ENCODE data around the gene HDAC4.

Gene HDAC4

DNA sequence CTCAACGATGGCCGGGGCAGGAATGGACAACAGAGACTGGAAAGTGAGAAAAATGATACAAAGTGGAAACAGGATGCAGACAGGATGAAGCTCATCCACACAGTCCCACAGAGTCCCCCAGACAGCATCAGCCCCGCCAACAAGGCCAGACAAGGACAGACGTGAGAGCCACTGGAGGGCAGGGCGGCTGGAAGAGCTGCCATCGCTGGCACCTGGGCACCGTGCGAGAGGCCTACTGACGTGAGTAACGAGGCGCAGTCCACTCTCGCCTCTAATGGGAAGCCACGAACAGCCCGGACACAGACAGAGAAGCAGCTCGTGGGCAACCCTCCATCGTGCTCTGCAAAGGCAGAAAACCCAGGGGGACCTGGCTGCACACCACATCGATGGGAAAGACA lies 17.1 kb downstream of the HDAC4 start:
- no peak for DNase-seq (ENCODE audit: low read depth)

DNA sequence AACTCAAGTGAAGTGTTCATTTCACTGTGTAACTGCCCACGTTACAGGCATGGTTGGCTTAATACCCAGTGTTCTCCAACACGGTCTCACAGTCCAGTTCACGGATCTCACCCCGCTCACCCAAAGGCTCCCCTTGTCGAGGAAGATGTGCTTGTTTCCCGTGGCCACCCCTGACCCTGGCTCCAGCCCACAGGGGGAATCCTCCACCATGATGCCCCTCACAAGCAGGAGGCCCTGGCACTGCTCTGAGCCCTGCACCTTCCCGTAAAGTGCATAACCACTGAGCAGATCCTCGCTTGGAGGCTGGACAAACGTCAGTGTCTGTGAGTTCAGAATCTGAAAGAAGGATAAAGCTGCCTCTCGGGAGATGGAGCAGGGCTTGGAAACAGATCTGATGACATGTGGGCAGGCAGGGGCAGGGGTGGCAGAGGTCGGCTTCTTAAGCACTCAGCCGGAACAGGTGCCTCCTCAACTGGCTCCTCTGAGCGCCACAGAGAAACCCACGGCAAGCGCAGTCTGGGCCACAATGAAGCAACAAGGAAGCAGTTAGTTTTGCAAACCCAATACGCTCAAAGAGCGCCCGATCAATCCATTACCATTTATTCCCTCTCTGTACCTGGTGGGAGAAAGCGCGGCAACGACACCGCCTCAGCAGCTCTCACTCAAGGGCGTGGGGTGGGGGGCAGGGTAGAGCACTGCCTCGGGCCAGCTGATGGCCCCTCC lies 17.6 kb downstream of the HDAC4 start:
- DNase-seq (ENCODE audit: low read depth) = no peak

DNA sequence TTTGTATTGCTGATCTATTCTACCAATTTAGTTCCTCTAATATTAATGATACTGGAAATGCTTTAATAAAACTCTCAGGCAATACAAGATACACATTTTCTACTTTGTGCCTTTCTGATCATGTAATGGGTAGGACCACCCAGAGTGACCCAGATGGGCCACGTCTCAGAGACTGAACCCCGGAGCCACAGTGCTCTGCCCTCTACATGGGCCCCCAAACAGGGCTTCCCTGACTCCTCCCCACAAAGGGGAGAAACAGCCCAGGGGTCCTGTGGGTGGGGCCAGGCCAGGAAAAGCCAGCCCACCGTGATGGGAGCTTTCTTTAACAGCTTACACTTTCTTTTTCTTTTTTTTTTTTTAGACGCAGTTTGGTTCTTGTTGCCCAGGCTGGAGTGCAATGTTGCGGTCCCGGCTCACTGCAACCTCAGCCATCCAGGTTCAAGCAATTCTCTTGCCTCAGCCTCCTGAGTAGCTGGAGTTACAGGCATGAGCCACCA lies 18.4 kb downstream of the HDAC4 start:
- DNase-seq (ENCODE audit: low read depth) = no peak

DNA sequence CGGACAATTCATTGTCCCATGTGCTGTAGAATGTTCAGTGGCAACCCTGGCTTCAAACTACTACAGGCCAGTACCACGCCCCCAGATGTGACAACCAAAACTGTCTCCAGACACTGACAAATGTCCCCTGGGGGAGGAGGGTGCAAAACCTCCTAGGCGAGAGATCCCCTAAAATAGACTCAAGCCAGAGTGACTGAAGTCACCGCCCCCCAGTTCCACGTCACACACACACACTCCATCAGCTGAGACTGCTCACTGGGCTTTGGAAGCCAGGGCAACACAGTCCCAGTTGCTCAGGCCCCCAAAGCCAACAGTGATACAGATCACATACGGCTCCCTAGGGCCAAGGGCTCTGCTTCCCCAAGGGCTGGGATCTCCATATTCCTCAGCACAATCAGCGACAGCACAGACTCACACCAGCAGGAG lies 19.1 kb downstream of the HDAC4 start:
- no peak for DNase-seq (ENCODE audit: low read depth)

DNA sequence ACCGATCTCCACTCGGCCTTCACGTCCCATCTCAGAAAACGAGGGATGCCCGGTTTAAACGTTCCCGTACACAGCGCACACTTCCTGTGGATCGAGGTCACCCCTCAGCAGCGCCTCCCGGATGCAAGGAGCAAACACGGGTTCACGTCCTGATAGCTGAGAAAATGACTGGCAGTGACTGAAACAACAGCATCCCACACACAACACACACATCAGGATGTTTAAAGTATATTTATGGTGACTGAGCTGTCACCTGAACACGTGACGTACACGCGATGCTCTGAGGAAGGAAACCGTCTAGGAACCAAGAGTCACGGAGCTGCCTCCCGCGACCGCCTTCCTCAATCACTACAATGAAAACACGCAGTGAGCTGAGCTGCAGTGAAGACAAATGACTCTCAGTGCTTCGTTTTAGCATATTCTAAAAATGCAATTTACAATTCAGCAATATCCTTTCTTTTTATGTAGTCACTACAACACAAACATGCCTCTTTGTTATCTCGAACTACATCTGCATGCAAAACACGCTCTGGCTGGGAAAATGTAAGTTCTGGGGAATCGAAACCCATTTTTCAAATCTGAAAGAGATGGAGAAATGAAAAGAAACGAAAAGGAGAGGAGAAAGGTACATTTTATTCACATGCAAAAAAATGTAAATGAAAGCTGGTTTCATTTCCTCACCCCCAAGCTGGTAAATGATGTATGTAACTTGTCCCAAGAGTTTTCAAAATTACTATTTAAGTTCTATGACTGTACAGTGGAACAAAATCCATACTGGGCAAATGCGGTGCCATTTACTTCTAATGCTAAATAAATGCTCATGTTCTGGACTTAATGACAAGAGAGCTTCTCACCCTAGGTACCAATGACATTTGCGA lies 19.8 kb downstream of the HDAC4 start:
- DNase-seq (ENCODE audit: low read depth) = no peak

DNA sequence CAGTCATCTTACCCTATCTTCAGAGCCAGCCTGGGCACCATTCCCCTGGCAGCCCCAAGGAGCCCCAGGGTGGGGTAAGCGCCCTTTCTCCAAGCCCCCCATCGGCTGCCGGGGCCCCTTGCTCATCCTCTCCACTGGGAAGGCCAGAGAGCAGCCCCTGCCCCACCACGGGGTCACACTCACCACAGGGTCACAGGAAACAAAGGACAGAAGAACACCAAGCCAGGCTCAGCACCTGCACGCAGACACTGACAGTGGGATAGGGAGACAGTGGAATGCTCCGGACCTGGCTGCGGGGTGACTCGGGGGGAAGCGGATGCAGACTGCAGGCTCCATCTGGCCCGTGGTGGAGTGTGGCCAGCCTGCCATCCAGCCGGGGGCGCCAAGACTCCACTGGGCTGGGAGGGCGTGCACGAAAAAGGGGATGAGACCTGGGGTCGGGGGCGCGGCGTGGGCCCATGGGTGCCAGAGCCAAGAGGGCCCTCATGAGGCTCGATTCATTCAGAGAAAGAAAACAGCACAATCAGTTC lies 21.1 kb downstream of the HDAC4 start:
- DNase-seq (ENCODE audit: low read depth) = no peak

DNA sequence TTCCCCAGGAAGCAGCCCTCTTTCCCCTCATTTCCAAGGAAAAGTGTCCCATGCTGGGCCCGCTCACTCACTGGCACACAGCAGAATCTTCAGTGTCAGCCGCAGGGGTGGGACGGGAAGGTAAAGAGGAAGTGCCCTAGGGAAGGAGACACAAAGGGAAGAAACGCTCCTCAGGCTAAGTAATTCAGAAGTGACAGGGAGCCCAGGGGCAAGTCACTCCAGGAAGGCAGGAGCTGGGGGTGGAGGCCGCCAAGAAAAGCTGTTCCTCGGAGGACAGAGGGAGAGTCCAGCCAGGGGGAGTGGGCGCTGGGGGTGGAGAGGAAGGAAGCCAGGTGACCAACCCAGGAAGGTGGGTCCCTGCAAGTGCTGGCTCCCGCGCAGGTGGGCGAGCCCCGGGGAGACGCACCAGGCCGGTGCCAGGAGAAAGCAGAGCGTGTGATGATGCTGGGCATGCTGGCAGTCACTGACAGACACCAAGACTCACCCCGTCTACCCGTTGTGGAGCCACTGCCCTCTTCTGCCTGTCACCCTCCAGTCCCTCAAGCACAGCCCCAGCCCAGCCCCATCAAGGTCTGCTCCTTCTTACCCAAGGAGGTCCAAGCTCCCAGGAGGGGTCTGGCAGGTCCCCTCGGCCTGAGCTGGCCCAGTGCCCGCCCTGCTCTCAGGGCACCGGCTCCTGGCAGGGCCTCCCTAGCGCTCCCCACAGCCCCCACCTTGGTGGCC lies 21.7 kb downstream of the HDAC4 start:
- DNase-seq (ENCODE audit: low read depth) = no peak

DNA sequence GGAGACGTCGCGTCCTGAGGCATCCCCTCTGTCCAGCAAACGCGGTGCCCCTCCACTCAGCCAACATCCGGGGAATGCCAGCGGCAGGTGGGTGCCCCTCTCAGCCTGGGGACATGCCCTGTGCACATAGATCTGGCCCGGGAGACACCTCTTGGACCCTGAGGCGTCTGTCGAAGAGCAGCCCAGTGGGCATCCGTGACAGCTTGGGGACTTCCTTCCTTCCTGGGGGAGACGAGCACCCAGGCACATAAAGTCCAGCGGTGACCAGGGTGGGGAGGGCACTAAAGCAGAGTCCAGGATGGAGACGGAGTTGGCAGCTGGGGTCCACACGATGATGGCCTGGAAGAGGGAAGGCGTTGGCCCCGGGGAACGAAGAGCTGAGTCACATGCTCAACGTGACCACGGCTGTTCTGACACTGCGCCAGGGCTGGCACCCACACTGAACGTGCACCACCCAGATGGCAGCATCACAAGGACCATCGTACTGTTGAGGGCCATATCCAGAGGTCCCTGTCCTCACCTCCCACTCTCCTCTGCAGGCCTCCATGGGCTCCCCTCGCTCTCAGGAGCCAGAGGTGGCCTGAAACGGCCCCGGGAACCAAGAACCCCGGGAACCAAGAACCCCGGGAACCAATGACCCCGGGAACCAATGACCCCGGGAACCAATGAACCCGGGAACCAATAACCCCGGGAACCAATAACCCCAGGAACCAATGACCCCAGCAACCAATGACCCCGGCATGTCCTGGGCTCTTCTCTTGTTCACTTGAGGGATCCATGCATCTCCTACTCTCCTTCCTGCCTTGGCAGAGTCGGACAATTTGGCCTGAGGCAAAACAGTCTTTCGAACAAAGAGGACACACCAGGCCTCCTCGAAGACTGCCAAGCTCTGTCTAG lies 22.6 kb downstream of the HDAC4 start:
- no peak for DNase-seq (ENCODE audit: low read depth)

DNA sequence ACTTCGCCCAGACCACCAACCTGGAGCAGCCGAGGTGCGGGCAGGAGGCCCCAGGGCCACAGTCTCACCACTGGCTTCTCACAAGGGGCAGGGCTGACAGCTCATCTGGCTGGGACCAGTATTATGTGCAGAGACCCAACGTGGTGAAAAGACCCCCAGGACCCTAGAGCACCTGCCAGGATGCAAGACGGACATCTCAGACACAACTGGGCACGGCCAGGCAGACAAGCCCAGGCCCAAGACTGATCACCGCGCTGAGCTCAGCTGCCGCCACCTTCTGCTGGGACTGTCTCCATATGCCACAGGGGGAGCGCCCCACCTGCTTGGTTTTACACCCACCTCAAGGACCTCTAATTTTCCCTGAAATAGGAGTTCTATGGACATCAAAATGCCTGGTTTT lies 23.2 kb downstream of the HDAC4 start:
- no peak for DNase-seq (ENCODE audit: low read depth)

DNA sequence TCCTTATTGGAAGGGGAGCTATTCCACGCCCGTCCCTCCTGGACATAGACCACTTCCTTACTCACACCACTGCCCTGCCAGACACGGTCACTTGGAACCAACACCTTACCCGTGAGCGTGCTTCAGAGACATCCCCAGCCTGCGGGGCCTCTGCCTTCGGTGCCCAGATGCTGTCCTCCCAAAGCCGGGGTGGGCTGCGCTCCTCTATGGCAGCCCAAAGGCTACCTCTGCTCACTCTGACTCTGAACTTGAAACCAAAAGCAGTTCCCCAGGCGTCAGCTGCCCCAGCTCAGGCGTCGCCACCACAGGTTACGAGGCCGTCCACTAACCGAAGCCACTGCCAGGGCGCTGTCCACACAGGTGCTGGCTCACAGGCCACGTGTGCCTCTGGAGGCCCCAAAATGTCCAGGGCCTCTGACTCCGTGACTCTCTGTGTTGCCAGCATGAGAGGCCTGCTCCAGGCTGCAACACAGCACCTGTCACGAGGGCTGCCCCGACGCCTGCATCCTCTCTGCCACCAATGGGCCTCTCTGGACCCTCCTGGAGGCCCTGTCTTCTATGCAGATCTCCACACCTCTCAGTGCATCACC lies 23.8 kb downstream of the HDAC4 start:
- no peak for DNase-seq (ENCODE audit: low read depth)

DNA sequence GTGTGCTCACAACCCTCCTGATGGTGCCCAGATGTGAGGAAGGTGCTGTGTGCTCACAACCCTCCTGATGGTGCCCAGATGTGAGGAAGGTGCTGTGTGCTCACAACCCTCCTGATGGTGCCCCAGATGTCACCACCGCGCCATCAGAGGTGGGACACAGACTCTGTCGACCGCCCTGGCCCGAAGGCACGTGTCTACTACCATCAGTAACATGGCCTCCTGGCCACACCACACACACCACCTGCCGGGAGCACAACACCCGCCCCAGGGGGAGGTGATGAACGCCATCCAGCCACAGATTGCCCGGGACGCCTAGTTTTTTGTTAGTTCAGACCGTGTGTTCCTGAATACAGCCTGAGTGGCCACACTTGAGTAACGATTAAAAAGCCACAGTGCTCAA lies 24.5 kb downstream of the HDAC4 start:
- no peak for DNase-seq (ENCODE audit: low read depth)

DNA sequence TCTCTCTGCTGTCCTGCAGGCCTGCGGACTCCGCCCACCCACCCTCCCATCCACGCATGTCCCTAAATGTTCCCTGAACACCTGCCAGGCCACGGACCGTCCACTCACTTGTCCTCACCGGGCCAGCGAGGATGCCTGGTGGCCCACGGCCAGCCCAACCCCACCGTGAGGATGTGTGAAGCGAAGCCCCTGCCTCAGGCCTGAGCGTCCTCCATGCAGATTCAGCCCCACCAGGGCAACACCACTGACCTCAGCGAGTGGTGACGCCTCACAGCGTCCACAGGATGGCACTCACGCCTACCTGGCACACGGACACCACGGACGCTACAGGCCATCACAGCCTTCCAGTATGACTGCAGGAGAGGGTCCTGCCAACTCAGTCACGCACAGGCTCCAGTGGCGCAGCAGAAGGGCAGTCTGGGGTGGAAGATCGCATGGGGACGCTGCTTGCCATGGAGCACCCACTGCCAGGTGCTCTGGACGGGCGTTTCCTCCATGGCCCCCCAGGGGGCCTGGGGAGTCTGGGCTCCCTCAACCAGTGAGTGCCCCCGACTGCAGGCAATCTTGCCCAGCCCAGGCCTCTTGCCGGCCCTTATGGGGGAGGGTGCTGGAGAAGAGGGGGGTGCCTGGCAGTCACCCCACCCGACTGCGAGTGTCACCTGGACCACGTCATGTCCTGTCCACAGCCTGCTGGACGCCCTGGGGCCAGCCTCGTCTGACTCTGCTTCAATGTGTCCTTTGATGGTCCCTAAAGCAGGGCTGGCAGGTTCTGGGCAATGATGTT lies 25.4 kb downstream of the HDAC4 start:
- DNase-seq (ENCODE audit: low read depth) = no peak

DNA sequence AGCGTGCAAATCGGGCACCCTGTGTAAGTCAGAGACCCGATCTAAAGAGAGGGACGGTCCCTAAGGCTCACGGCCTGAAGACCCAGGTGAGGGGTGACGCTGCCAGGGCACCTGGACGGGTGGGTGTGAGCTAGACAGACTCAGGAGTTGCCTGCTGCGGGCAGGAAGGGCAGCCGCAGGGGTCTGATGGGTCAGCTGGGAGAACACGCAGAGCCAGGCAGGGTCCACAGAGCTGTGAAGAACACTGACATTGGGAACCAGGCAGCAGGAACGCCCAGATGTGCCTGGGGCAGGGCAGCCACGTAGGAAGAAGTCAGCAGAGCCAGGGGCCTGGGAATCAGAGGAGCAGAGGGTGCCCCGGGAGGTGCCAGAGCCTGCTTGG lies 25.9 kb downstream of the HDAC4 start:
- no peak for DNase-seq (ENCODE audit: low read depth)

DNA sequence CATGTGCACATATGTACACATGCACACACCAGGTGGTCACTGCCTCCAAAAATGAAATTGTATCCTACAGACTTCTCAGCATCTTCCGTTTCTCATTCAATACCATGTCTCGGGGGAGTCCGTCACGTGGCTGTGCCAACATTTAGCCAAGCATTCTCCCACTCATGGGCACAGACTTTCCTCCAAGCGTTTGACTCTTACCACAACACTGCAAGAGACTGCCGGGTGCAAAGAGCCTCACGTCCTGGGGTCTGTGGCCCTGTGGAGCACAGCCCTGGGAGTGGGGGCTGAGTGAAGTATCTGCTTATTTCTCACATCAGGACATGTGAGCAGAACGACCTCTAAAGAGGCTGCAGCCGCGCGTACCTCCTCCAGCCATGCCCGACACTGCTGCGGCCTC lies 28.0 kb downstream of the HDAC4 start:
- no peak for DNase-seq (ENCODE audit: low read depth)

DNA sequence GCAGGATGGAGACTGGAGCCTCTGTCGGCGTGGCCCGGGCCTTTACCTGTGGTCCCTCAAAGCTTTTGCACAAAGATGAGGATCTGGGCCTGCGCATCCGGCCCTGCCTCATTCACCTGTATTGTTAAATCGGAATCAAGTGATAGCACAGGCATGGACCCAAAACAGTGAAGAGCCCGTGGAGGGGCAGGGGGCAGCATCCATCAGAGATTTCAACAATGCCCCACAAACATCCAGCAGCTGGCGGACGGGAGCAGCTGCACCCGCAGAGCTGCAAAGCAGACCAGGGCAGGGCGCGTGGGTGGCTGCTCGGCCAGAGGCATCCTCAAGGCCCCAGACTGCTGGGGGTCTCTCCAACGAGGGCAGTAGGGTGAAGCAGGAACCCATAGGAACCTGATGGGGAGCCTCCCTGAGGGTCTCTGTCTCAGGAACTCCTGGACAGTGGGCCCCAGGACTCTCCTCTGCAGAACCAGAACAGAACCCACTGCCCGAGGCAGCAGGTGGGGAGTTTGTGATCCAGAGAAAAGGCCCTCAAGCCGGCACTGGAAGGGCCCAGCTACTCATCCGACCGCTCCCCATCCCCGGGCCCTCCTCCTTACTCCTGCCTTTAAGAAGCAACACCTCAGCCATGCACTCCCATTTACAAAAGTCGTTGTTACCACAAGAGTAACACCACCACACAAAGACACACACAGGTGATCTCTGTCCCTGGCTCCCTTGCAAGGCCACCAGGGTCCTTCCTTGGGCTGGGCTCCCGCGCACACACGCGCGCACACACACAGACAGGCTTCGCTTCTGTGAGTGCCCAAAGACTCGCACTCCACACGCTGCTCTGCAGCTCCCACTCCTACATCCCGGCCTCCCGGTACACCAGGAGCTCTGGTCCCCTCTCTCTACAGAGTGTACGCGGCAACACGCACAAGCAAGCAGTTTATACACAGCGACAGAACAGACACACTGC lies 28.8 kb downstream of the HDAC4 start:
- DNase-seq (ENCODE audit: low read depth) = no peak

DNA sequence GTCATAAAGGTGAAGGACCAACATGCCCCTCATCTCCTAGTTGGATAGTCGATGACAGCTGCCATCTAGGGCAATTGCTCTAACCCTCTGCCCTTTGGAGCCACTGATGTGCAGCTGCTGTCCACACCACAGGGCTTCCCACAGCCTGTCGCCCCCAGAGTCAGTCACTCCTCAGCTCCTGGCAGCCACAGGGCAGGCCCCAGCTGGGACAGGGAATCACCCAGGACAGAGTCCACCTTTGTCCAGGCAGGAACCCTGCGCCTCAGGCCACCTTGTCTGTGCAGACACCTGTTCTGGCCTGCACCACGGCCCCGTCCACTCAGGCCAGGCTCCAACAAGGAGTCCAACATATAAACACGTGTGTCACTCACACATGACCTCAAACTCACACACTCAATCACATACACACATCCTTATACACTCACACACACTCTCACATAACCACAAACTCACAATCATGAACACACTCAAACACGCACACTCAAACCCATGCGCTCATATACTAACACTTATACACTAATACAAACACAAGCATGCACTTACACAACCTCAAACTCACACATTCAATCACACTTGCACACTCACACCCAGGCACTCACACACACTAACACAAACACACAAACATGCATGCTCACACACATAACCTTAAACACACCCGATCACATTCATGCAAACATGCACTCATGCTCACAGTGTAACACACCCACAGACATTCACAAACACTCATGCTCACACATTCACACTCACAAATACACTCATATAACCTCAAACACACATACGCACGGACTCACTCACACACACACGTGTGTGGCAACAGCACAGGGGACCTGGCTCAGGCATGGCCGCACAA lies 29.7 kb downstream of the HDAC4 start:
- DNase-seq (ENCODE audit: low read depth) = no peak

DNA sequence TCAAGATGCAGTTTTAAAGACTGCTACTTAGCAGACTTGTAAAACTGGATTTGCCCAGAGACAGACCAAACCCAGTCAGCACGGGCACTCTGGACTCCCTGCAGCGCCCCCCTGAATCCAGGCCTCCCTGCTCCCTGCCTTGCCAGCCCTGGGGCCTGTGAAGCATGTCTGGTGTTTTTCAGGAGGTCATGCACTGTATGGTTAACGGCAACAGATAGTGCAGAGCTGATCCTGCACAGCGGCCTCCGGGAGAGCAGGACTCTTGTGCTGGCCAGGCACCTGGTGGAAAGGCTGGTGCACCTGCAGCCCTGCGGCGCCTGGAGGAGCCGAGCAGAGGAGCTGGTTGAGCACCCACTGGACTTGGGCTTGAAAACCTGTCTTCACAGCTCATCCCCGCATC lies 30.4 kb downstream of the HDAC4 start:
- no peak for DNase-seq (ENCODE audit: low read depth)

DNA sequence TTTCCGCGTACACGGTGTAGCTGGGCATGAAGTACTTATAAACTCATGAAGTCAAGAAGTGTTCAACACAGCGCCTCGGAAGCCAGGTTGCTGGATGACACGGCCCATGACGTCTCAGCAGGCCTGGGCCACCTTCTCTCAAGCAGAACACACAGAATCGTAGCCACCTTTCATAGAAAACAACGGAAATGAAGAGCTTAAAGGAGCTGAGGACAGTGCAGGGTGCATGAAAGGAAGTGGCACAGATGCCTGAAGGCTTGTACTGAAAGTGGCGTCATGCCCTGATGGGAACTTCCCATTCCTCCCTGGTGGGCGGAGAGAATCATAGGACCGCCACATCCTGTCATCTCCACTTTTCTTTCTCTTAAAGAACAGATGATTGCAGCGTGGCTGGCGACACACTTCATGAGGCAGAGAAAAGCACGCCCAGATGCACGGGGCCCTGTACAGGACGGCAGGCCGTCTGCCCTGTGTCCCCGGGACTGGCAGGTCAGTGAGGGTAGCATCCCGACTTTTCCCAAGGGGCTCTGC lies 31.1 kb downstream of the HDAC4 start:
- DNase-seq (ENCODE audit: low read depth) = no peak
